Lung (tissue), 12 donors: ENCODE results near the gene ADGRA3. TPM values are rescaled to one million over a fixed set of nuclear protein-coding genes. Genes with fewer than 3 reads are reported as not detected.

Experiments used
- ATAC-seq: fragments of 200-7000 bp; cut with Tn5 transposase; one replicate; pipeline ENCODE4 v1.9.1; 2020; ENCODE audit warnings: moderate number of reproducible peaks; ENCODE audit not compliant: insufficient read depth, low FRiP score
- DNase-seq, 3 donors: peaks; one replicate each; pipeline ENCODE4 v3.0.0-alpha.2; 2013 to 2017
- H3K27ac ChIP-seq, 2 donors: one replicate each; pipeline ENCODE4 v1.5.1; 2013; ENCODE audit warnings: mild to moderate bottlenecking in 2 of 2, moderate library complexity in 2 of 2, control low read depth in 1 of 2, inconsistent platforms in 1 of 2, low read depth in 1 of 2, low read length in 1 of 2
- H3K27me3 ChIP-seq, 3 donors: one replicate each; pipeline ENCODE4 v1.5.1; 2013; ENCODE audit warnings: low read length in 2 of 3; ENCODE audit not compliant: control insufficient read depth in 3 of 3, insufficient read depth in 3 of 3
- H3K36me3 ChIP-seq, 4 donors: one replicate each; pipeline ENCODE4 v1.5.1; 2013; ENCODE audit warnings: low read length in 4 of 4, mild to moderate bottlenecking in 1 of 4, moderate library complexity in 1 of 4; ENCODE audit not compliant: control insufficient read depth in 4 of 4, insufficient read depth in 4 of 4
- H3K4me1 ChIP-seq, 5 donors: one replicate each; pipeline ENCODE4 v1.5.1; 2013; ENCODE audit warnings: low read length in 5 of 5, mild to moderate bottlenecking in 2 of 5, moderate library complexity in 1 of 5; ENCODE audit not compliant: control insufficient read depth in 5 of 5, insufficient read depth in 5 of 5
- H3K4me3 ChIP-seq: one replicate; pipeline ENCODE4 v1.5.1; 2013; ENCODE audit warnings: mild to moderate bottlenecking, control low read depth, moderate library complexity
- H3K9ac ChIP-seq, 2 donors: one replicate each; pipeline ENCODE4 v1.5.1; 2013; ENCODE audit warnings: low read length in 2 of 2, control low read depth in 1 of 2; ENCODE audit not compliant: insufficient read depth in 1 of 2
- H3K9me3 ChIP-seq, 4 donors: one replicate each; pipeline ENCODE4 v1.5.1; 2013; ENCODE audit warnings: low read length in 3 of 4, mild to moderate bottlenecking in 1 of 4, moderate library complexity in 1 of 4; ENCODE audit not compliant: control insufficient read depth in 4 of 4, insufficient read depth in 3 of 4
- CTCF ChIP-seq: IDR thresholded peaks from 2 replicates; pipeline ENCODE4 v1.5.1; 2012; ENCODE audit warnings: mild to moderate bottlenecking; ENCODE audit errors: control extremely low read depth, extremely low read depth
- WGBS, 2 donors: extraction: QIAGEN DNeasy Blood & Tissue Kit; methylation state at CpG; one replicate each; pipeline ENCODE4 v1.1.7; 2013; 5-methylcytosine and 5-hydroxymethylcytosine counted together
- polyA plus RNA-seq, 2 donors: library from polyadenylated mRNA; stranded (reverse); fragments of 200-250 nt; gene quantifications; one replicate each; pipeline ENCODE4 v1.2.1, GENCODE V29; 2013
- total RNA-seq, 2 donors: library from RNA; depleted of rRNA in 1 of 2; stranded (reverse); fragments of >200 nt in 1 of 2; gene quantifications; one replicate each; pipeline ENCODE4 v1.2.1, GENCODE V29; 2014 to 2021
- donor health status: control.
- donor health status: control.
- donor health status: Bipolar disorder and iron deficiency.
- donor health status: healthy.
- donor health status: DM: yes; HTN: yes; CAD: no.

The ADGRA3 gene
- total and polyA plus RNA-seq, 4 donors = 6.6 to 62.8 (median 11.9) TPM

GRCh38 chr4:22490718-22491315 is 25.0 kb downstream of the ADGRA3 start:
- Histone ChIP-seq H3K9ac (no peak overlapping the region), H3K27me3 (no peaks in the 10 kb centered on the region), H3K27ac (no peak overlapping the region), H3K4me3 (no peak overlapping the region), H3K4me1 (peaks cover 0 to 25% (median 17%) of the 10 kb centered on the region in 5 donors), H3K9me3 (no peaks in the 10 kb centered on the region), H3K36me3 (no peaks in the 10 kb centered on the region)
- DNase-seq = no peak
- ATAC-seq = no peak
- WGBS, 2 donors = 78 to 86% methylated on average over 5 of the region's 5 CpGs
- TF ChIP-seq CTCF = no peak

- no peak overlapping the region for H3K4me3 ChIP-seq
- DNase-seq = no peak
- H3K9ac ChIP-seq = no peak overlapping the region
- peaks cover 4 to 46% (median 26%) of the 10 kb centered on the region in 5 donors for H3K4me1 ChIP-seq
- no peaks in the 10 kb centered on the region for H3K27me3 ChIP-seq
- ATAC-seq = no peak
- no peak overlapping the region for H3K27ac ChIP-seq
- 44 to 92% methylated on average over 1 of the region's 1 CpG for WGBS, 2 donors
- H3K36me3 ChIP-seq = no peaks in the 10 kb centered on the region
- TF ChIP-seq CTCF = no peak
- H3K9me3 ChIP-seq = no peaks in the 10 kb centered on the region
Observed at GRCh38 chr4:22488106-22488505, 27.8 kb downstream of the ADGRA3 start.

- 92 to 93% methylated on average over 5 of the region's 5 CpGs for WGBS, 2 donors
- Histone ChIP-seq H3K4me1 (peaks cover 6 to 53% (median 26%) of the 10 kb centered on the region in 5 donors), H3K4me3 (no peak overlapping the region), H3K27ac (no peak overlapping the region), H3K9ac (no peak overlapping the region), H3K9me3 (no peaks in the 10 kb centered on the region), H3K27me3 (no peaks in the 10 kb centered on the region), H3K36me3 (no peaks in the 10 kb centered on the region)
- TF ChIP-seq CTCF = no peak
- no peak for DNase-seq
- no peak for ATAC-seq
Observed at GRCh38 chr4:22487328-22487727, 28.5 kb downstream of the ADGRA3 start.

GRCh38 chr4:22486276-22486675 is 29.6 kb downstream of the ADGRA3 start:
- Histone ChIP-seq H3K36me3 (no peaks in the 10 kb centered on the region), H3K4me3 (no peak overlapping the region), H3K9ac (peak overlapping the region in 1 of 2 donors; percentile 49), H3K27me3 (no peaks in the 10 kb centered on the region), H3K4me1 (peaks cover 6 to 53% (median 26%) of the 10 kb centered on the region in 5 donors), H3K27ac (no peak overlapping the region), H3K9me3 (no peaks in the 10 kb centered on the region)
- no peak for ATAC-seq
- DNase-seq = no peak
- 76 to 84% methylated on average over 4 of the region's 4 CpGs for WGBS, 2 donors
- no peak for TF ChIP-seq CTCF
